ENCODE measurements around the gene MVK.

MVK gene

DNA sequence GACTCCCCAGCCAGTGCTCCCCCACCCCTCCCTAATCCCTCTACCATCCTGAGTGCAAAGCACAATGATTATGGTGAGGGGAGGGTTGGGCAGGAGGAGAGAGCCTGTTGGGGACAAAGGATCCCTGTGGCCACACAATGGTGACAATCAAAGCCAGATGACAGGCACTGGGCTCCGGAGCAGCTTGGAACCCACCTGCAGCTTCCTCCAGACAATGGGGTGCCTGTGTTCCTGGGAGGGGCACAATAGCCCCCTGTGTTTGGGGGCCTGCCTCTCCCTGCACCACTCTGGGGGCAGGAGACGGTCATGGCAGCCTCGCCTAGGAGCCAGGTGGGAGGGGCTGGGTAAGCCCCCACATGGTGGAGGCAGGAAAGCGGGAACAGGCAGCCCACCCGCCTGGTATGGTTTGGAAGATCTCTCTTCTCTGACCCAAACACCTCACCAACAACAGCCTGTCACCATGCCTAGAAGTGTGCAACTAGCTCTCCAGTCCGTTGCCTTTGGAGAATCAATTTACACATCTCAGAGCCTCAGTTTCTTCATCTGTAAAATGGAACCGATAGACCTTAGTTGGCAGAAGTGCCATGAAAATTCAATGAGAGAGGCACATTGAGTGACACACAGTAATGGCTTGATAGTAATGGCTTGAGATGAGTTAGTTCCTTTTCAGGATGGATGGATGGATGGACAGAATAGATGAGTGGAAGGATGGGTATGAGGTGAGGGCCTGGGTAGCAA lies 53.0 kb downstream of the MVK start:
- DNase-seq (ENCODE audit: low read depth in 2 of 3, low spot score in 2 of 3) = no peak

DNA sequence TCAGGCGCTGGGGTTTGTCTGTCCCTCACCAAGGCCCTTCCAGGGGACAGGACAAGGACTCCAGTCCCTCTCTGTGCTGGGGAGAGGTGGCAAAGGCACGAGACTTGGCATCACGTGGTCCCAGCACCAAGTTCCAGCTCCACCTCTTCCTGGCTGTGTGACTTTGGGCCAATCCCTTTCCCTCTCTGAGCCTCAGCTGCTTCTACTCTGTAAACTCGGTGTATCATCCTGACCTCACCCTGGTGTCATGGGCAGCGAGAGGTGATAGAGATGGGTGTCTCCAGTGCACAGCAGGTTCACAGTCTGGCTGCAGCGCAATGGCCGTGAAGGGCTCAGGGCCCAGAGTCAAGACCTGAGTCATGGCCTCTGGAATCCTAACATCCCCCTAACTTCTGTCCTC lies 54.0 kb downstream of the MVK start:
- DNase-seq (ENCODE audit: low read depth in 2 of 3, low spot score in 2 of 3) = no peak

DNA sequence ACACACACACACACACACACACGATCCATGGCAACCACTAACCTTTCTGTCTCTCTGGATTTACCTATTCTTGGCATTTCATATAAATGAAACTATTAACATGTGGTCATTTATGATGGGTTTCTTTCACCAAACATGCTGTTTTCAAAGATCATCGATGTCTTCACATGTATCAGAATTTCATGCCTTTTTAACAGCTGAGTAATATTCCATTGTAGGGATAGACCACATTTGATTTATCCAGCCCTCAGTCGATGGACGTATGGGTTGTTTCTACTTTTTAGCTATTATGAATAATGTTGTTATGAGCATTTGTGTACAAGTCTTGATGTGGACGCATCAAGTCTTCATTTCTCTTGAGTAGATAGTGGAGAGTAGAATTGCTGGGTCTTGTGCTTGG lies 56.5 kb downstream of the MVK start:
- DNase-seq (ENCODE audit: low read depth in 2 of 3, low spot score in 2 of 3) = no peak

DNA sequence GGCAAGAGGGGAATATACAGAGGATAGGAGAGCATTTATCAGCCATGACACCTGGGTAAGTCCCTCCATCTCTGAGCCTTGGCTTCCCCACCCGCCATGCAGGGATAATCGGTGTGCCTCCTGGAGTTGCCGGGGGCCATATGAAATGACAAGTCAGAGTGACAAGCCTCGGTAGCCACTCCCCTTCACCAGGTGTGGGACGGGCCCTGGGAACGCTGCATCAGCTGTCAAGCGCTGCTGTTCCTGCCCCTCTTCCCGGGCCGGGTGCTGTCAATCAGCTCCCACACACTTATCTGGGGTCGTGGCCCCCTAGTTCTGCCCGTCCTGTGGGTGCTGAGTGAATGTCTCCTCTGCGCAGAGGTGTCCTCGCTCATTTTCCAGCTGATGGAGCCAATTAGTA lies 57.2 kb downstream of the MVK start:
- DNase-seq (ENCODE audit: low read depth in 2 of 3, low spot score in 2 of 3) = no peak

GRCh38 chr12:109631302-109631701 lies 57.7 kb downstream of the MVK start:
- DNase-seq (ENCODE audit: low read depth in 2 of 3, low spot score in 2 of 3) = no peak

GRCh38 chr12:109631751-109632150 lies 58.2 kb downstream of the MVK start:
- DNase-seq (ENCODE audit: low read depth in 2 of 3, low spot score in 2 of 3) = no peak

DNA sequence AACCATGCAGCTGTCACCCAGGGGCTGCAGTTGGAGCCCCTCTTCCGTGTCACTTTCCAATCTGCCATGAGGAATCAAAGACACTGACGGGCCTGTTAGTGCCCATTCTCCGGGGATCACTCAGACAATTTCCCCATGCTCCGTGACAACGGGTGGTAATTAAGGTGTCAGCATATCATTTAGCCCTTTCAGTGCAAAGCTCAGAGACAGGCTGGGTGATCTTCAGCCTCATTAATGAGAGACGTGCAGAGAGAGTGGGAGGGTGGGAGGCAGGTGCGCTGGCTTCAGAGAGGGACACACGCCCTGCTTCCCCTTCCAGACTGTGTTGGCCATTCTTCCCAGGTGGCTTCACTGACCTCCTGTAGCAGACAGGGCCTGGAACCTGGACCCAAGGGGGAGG lies 58.7 kb downstream of the MVK start:
- no peak for DNase-seq (ENCODE audit: low read depth in 2 of 3, low spot score in 2 of 3)

DNA sequence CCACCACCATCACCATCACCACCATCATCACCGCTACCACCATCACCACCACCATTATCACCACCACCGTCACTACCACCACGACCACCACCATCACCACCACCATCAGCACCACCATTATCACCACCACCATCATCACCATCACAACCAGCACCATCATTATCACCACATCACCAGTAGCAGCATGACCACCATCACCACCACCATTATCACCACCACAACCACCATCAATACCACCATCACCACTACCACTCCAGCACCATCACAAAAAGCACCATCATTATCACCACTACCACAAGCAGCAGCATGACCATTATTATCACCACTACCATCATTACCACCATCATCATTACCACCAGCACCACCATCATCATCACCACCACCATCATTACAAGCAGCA lies 62.1 kb downstream of the MVK start:
- no peak for DNase-seq (ENCODE audit: low read depth in 2 of 3, low spot score in 2 of 3)

- DNase-seq (ENCODE audit: low read depth in 2 of 3, low spot score in 2 of 3) = no peak
Measured at GRCh38 chr12:109637348-109637747, 63.8 kb downstream of the MVK start.

DNA sequence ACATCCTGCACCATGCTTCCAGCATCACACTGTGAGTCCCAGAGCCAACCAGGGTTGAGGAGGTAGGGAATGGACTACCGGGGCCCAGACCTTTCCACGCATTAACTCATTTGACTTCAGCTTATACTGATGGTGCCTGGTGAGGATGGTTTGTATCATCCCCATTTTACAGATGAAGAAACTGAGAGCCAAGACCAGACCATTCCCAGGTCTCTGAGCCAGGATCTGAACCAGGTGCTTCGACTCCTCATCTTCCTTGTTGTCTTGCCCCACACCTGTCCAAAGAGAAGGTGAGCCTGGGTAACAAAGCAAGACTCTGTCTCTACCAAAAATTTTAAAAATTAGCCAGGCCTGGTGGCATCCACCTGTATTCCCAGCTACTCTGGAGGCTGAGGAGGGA lies 64.4 kb downstream of the MVK start:
- no peak for DNase-seq (ENCODE audit: low read depth in 2 of 3, low spot score in 2 of 3)

GRCh38 chr12:109638735-109639134 lies 65.1 kb downstream of the MVK start:
- no peak for DNase-seq (ENCODE audit: low read depth in 2 of 3, low spot score in 2 of 3)

DNA sequence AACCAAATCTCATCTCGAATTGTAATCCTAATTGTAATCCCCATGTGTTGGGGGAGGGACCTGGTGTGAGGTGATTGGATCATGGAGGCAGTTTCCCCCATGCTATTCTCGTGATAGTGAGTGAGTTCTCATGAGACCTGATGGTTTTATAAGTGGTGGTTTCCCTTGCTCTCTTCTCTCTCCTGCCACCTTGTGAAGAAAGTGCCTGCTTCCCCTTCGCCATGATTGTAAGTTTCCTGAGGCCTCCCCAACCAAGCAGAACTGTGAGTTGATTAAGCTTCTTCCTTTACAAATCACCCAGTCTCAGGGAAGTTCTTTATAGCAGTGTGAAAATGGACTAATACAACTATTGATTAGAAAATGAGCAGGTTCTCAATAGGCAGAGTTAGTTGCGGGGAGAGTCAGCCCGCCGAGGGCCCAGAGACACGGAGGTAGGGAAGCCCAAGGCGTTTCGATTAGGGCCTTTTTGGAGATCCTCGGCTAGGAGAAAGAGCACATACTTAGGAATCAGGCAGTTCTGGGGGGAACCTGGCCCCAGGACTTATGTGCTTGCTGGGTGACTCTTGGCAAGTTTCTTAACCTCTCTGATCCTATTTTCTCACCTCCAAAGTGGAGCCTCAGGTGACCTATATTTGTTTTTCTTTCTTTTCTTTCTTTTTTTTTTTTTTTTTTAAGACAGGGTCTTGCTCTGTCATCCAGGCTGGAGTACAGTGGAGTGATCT lies 65.7 kb downstream of the MVK start:
- no peak for DNase-seq (ENCODE audit: low read depth in 2 of 3, low spot score in 2 of 3)

DNA sequence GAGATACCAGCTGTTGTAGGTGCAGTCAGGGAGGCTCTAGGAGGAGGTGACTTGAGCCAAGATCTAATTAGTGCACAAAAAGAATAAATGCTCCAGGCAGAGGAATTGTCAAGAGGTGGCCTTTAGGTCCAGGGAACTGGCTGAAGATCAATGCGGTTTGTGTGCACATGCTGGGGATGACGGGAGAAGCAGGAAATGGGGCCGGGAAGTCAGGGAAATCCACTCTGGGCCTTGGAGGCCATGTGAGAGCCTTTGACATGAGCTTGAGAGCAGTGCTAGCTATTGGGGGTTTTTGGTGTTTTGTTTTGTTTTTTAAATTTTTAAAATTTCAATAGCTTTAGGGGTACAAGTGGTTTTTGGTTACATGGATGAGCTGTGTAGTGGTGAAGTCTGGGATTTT lies 67.4 kb downstream of the MVK start:
- DNase-seq (ENCODE audit: low read depth in 2 of 3, low spot score in 2 of 3) = no peak

DNA sequence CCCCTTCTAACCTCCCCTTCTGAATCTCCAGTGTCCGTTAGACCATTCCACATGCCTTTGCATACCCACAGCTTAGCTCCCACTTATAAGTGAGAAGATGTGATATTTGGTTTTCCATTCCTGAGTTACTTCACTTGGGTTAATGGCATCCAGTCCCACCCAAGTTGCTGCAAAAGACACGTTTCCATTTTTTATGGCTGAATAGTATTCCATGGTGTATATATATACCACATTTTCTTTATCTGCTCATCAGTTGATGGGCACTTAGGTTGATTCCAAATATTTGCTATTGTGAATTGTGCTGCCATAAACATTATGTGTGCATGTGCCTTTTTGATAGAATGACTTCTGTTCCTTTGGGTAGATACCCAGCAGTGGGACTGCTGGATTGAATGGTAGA lies 67.8 kb downstream of the MVK start:
- no peak for DNase-seq (ENCODE audit: low read depth in 2 of 3, low spot score in 2 of 3)

GRCh38 chr12:109642506-109643132 lies 69.0 kb downstream of the MVK start:
- DNase-seq (ENCODE audit: low read depth in 2 of 3, low spot score in 2 of 3) = no peak

GRCh38 chr12:109645194-109645593 lies 71.6 kb downstream of the MVK start:
- DNase-seq (ENCODE audit: low read depth in 2 of 3, low spot score in 2 of 3) = no peak

- DNase-seq (ENCODE audit: low read depth in 2 of 3, low spot score in 2 of 3) = no peak
Measured at GRCh38 chr12:109645708-109646107, 72.1 kb downstream of the MVK start.
